ENCODE data around the gene CCP110. TPM values are rescaled to one million over a fixed set of nuclear protein-coding genes. Genes with fewer than 3 reads are reported as not detected.
A peak's percentile ranks its signal among the peaks of the same experiment; 100 is the strongest.
"Not testable (repeated sequence)": the region's sequence is repeated elsewhere in the genome, so short reads cannot be mapped to it uniquely, and the experiment has no call there.

CCP110 gene
- total RNA-seq, 1 donor from 2014 or later = 11.3 TPM

DNA sequence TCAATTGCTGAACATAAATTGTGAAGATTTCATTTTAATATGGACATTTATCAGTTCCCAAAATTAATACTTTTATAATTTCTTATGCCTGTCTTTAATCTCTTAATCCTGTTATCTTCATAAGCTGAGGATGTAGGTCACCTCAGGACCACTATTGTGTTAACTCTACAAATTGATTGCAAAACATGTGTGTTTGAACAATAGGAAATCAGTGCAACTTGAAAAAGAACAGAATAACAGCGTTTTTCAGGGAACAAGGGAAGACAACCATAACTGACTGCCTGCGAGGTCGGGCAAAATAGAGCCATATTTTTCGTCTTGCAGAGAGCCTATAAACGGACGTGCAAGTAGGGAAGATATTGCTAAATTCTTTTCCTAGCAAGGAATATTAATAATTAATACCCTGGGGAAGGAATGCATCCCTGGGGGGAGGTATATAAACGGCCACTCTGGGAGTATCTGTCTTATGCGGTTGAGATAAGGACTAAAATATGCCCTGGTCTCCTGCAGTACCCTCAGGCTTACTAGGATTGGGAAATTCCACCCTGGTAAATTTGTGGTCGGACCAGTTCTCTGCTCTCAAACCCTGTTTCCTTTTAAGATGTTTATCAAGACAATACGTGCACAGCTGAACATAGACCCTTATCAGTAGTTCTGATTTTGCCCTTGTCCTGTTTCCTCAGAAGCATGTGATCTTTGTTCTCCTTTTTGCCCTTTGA, 19.7 kb downstream of the CCP110 start:
- not testable (repeated sequence) for DNase-seq (ENCODE audit: low read depth, low spot score)

DNA sequence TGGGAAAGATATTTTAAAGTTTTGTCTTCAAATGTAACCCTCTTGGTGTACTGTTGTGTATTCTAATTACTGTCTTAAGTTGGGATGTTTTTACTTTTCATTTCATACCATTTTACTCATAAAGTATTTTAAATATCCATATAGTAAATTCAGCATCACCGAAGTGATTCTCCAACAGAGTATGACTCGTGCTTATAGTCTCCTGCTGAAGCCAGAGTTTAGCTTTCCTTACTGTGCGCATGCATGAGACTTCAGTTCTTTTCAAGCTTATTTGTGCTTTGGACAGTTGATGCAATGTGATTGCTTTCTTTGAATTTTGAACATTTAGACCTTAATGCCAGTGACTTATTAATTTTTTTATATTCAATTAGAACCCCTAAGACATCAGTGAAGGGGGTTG, 24.4 kb downstream of the CCP110 start:
- no peak for DNase-seq (ENCODE audit: low read depth, low spot score)

DNA sequence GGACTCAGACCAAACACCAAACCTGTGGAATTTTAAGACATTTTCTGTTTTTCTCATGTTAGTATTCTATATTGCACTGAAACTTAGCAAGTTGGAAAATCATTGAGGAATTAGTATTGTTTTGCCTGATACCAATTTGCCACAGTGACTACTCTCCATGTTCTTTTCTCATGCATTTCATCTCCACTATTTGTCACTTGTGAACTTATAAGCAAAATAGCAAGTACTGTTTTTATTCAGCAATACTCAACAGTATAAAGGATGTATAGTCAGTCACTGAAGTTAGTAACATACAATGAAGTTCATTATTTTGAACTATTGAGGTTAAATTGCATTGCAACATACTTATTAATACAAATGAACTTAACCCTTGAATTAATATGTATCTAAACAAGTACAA, 25.9 kb downstream of the CCP110 start:
- no peak for DNase-seq (ENCODE audit: low read depth, low spot score)

- DNase-seq (ENCODE audit: low read depth, low spot score) = peak; percentile 98
These were observed 31.6 kb downstream of the CCP110 start, which contains the start of gene VPS35L for GRCh38 chr16:19555186-19555937. TSS of gene VPS35L (plus strand) at chr16:19555703. CDS start at chr16:19555730, 27 bp downstream.

GRCh38 chr16:19555938-19556771, 32.4 kb downstream of the CCP110 start:
- DNase-seq (ENCODE audit: low read depth, low spot score) = no peak

- no peak for DNase-seq (ENCODE audit: low read depth, low spot score)
These were observed 35.6 kb downstream of the CCP110 start for GRCh38 chr16:19559242-19559910.

- no peak for DNase-seq (ENCODE audit: low read depth, low spot score)
These were observed 36.3 kb downstream of the CCP110 start for GRCh38 chr16:19560078-19560477.

GRCh38 chr16:19563377-19563776, 39.6 kb downstream of the CCP110 start:
- no peak for DNase-seq (ENCODE audit: low read depth, low spot score)

DNA sequence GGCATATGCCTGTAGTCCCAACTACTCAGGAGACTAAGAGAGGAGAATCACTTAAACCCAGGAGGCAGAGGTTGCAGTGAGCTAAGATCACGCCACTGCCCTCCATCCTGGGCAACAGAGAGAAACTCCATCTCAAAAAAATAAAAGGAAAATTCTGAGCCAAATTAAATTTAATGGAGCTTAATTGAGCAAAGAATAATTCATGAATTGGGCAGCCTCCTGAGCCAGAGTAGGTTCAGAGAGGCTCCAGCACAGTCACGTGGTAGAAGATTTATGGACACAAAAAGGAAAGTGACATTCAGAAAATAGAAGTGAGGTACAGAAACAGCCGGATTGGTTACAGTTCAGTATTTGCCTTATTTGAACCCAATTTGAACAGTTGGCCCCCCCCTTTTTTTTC, 42.6 kb downstream of the CCP110 start:
- DNase-seq (ENCODE audit: low read depth, low spot score) = no peak

DNA sequence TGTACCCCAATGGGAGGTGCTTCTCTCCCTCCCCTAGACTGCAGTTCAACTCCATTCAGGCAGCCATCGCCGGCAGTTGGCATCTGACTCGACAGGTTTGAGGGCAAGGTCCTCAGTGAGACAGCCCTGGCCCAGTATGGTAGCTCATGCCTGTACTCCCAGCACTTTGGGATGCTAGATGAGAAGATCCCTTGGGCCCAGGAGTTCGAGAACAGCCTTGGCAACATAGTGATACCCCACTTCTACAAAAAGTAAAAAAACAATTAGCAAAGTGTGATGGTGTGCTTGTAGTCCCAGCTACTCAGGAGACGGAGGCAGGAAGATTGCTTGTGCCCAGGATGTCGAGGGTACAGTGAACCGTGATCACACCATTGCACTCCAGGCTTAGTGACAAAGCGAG, 43.8 kb downstream of the CCP110 start:
- DNase-seq (ENCODE audit: low read depth, low spot score) = no peak

DNA sequence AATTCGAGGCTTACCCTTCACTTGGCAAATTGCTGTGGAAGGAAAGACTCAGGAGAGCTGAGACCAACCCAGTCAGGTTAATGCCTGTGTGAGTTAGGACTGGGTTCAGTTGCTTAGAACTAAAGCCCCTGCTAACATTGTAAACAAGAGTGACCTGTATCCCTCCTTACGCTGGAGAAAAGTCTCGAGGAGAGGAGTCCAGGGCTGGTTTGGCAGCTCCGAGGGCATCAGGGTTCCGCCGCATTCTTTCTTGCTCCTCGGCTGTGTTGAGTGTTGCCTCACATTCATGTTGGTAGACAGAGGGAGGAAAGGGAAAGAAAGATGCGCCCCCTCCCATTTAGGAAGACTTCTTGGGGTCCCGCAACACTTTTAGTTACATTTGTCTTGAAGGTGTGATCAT, 50.3 kb downstream of the CCP110 start:
- no peak for DNase-seq (ENCODE audit: low read depth, low spot score)

- DNase-seq (ENCODE audit: low read depth, low spot score) = no peak
These were observed 50.9 kb downstream of the CCP110 start for GRCh38 chr16:19574615-19575014.

- DNase-seq (ENCODE audit: low read depth, low spot score) = no peak
These were observed 54.7 kb downstream of the CCP110 start for GRCh38 chr16:19578378-19578971.

DNA sequence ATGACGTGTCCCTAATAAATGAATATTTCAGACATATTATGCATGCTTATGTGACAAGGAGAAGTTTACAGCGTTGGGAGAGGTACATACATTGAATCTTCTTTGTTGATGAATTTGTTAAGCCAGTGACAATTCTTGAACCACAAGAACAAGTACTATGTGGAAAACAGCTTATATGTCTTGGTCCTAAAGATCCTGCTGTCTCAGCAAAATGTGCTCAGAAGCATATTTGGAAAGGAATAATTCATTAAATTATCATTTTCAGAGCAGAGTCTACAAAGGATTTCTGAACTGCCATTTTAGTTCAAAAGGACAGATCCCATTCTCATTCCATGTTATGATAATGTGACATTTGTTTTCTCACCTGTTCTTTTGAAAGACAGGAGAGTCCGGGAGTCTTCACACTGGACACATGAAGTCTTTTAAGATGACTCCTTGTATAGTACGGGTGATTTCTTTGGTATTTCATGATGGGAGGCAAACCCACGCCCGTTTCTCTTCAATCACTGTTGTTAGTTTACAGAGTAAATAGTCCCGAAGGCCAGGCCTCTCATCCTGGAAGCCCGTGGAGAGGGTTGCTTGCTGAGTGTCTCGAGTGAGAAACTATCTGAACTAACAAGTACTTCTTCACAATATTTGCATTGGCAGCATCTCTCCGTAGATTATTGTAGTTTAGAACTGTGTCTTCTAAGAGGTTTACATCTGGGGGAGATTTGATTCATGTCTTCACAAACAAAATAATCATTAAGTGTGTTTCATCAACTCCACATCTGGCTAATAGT, 58.5 kb downstream of the CCP110 start:
- DNase-seq (ENCODE audit: low read depth, low spot score) = no peak

- no peak for DNase-seq (ENCODE audit: low read depth, low spot score)
These were observed 60.0 kb downstream of the CCP110 start for GRCh38 chr16:19583665-19584300.

DNA sequence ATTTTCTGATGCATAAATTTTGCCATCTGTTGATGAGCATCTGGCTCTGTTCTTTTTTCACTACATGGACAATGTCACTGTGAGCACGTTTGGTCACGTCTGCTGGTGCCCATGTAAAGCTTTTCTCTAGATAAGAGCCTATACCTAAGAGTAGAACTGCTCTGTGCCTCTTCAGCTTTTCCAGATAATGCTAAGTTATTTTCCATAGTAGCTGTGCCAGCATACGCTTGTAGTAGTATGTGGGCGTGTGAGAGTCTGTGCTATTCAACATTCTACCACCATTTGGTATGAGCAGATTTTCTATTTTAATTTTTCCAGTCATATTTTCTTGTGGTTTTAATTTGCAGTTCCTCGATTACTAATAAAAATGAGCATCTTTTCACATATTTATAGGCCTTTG, 64.9 kb downstream of the CCP110 start:
- DNase-seq (ENCODE audit: low read depth, low spot score) = no peak

DNA sequence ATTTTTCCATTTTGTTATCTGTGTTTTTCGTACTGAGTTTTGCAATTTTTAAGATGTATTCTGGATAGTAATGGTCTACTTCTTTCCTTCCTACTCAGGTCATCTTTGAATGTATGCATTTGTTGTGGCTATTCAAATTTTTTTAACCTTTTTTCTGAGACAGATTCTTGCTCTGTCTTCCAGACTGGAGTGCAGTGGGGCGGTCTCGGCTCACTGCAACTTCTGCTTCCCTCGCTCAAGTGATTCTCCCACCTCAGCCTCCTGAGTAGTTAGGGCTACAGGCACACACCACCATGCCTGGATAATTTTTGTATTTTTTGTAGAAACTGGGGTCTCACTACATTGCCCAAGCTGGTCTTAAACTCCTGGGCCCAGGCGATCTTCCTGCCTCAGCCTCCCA, 65.4 kb downstream of the CCP110 start:
- no peak for DNase-seq (ENCODE audit: low read depth, low spot score)

DNA sequence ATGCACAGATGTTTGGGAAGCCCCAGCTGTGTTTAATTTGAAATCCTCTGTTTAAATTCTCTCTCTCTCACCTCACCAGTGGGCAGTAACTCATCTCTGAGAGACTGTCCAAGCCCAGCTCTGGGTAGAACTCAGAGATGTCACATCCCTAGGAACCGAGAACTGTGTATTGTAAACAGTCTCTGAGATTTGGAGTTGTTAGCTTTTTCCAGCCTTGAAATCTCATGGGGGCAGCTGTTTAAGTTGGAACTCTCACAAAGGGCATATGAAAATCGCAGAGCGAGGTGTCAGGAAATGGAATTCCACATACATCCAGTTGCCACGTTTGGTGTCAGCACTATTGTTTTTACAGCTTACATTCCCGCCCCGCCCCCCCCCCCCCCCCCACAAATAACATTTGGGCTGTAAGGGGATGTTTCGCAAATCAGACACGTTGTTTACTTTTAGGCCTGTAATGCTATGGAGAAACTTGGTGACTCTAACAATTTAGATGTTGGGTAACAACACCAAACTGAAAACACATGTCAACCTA, 66.1 kb downstream of the CCP110 start:
- DNase-seq (ENCODE audit: low read depth, low spot score) = peak; percentile 93

DNA sequence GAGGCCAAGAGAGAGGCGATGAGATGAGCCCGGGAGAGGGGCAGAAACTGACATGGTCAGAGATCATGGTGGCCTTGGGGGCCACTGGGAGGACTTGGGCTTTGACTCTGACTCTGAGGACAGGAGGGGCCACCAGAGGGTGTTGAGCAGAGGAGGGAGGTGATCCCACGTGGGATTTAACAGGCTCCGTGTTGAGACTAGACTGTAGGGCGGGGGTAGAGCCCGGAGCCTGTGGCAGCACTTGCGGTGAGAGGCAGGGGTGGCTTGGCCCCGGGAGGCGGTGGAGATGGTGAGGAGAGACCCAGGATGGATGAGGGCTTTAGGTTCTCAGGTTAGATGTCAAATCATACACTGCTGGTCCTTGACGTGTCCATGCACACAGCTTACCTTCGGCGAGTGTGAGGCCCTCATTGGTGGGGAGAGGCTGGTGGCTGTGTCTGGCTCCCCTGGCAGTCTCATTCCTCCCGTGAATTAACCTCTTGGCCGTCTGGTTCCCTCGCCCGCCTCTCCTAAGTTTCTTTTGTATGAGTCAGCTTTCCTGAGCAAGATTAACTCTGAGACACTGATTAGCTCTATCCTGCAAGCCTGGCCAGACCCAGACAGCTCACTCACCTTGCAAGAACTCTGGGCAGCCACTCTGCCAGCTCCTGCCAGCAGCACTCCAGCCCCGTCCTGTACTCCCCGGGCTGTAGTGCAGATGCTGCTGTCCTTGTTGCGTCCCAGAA, 71.5 kb downstream of the CCP110 start:
- peak; percentile 83 for DNase-seq (ENCODE audit: low read depth, low spot score)

Measured in pulmonary artery endothelial cell (primary cell).